HG02981 (cell line): ENCODE data around the gene NDUFA13.

Experiments
- ATAC-seq: cut with Tn5 transposase; IDR thresholded peaks from one replicate; pipeline ENCODE4 v1.9.1; 2021; ENCODE audit warnings: mild to moderate bottlenecking, moderate library complexity; ENCODE audit not compliant: unreplicated experiment

Gene NDUFA13

DNA sequence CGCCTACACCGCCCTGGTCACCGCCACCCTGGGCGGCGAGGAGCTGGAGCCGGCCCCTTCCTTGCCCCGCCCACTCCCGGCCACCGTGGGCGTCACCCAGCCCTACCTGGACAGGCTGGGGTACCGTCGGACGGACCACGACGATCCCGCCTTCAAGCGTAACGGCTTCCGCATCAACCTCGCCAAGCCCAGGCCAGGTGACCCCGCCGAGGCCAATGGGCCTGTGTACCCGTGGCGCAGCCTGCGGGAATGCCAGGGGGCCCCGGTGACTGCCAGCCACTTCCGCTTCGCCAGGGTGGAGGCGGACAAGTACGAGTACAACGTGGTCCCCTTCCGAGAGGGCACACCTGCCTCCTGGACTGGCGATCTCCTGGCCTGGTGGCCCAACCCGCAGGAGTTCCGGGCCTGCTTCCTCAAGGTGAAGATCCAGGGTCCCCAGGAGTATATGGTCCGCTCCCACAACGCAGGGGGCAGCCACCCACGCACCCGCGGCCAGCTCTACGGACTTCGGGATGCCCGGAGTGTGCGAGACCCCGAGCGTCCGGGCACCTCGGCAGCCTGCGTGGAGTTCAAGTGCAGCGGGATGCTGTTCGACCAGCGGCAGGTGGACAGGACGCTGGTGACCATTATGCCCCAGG lies 29.0 kb downstream of the NDUFA13 start:
- ATAC-seq, result no peak

DNA sequence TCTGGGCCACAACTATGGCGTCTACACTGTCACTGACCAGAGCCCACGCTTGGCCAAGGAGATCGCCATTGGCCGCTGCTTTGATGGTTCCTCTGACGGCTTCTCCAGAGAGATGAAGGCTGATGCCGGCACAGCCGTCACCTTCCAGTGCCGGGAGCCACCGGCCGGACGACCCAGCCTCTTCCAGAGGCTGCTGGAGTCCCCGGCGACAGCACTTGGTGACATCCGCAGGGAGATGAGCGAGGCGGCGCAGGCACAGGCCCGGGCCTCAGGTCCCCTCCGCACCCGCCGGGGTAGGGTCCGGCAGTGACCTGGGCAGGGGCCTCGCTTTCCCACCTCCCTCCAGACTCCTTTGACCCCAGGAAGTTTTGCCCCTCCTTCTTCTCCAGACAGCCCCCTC lies 29.7 kb downstream of the NDUFA13 start:
- ATAC-seq, result no peak

DNA sequence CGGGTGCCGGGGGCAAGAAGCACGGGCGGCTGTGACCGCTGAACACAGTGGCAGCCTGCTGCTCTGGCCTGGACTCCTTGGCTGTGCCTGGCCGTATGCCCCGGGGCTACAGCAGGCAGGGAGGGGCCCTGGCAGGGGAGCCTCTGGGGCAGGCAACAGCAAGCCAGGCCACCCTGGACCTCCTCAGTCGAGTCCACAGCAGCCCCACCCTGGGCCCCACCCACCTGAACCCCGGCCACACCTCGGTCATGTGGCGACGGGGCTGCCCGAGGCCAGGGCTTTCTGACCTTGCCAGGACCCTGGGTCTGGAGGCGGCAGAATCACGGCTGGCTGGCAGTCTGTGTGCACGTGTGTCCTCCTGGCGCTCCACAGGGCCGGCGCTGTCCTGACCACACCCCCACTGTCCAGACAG lies 30.7 kb downstream of the NDUFA13 start:
- no peak for ATAC-seq

DNA sequence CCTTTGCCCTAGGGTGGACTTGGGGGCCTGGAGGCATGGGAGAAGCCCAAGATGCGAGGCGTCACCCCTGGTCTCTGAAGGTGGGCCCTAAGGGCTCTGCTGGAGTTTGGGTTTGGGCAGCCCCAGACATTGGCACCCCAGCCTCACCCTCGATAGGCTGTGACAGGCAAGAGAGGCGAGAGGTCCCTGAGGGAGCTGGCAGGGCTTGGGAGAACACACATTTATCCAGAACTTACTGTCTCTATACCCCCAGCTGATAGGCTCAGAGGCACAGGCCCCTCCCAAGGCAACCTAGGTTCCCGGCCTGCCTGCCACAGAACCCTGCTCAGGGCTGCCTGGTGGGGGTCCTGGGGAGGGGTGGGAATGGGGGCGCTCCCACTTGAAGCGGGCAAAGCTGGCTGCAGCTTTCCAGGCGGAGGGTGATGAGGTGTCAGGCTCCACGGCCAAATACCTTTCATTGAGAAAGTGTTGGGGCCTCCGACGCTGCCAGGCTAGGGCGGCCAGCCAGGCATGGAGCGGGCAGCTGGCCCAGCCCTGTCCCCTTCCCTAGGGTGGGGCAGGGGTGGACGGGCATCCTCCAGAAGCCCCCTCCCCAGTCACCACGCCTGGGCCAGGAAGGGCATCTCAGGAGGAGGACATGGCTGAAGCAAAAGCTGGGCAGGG lies 31.8 kb downstream of the NDUFA13 start:
- ATAC-seq, result no peak

DNA sequence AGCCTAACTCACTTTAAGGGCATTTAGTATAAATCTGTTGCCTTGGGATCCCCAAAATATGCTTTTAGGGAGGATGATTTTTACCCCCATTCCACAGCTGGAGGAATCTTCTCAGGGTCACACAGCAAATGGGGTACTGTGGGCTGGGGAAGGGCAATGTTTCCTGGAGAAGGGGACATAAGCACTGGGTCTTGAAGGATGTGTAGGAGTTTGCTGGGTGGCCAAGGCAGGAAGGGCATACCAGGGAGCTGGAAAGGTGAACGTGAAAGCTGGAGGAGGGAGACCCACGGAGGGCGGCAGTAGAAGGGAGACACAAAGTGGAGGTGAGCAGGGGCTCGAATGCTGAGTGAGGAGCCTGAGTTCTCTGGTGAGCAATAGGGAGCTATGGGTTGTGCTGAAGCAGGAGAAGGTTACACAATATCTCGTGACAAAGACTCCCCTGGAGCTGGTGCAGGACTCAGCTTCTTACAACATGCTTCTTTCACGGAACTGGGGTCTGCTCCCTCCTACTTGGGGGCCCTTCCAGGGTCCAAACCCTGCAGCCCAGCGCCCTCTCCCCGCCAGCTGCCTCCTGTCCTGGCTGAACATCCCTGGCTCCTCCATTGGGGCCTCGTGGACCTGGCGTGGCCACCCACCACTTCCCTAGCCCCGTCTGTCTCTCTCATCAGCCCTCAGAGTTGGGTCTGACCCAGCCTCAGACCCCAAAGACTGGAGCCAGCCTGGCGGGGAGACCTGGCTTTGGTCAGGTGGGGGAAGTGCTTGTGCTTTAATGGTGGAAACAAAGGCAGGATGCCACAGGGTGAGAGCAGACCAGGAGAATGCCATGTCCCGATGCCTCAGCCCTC lies 33.1 kb downstream of the NDUFA13 start:
- ATAC-seq, result no peak

DNA sequence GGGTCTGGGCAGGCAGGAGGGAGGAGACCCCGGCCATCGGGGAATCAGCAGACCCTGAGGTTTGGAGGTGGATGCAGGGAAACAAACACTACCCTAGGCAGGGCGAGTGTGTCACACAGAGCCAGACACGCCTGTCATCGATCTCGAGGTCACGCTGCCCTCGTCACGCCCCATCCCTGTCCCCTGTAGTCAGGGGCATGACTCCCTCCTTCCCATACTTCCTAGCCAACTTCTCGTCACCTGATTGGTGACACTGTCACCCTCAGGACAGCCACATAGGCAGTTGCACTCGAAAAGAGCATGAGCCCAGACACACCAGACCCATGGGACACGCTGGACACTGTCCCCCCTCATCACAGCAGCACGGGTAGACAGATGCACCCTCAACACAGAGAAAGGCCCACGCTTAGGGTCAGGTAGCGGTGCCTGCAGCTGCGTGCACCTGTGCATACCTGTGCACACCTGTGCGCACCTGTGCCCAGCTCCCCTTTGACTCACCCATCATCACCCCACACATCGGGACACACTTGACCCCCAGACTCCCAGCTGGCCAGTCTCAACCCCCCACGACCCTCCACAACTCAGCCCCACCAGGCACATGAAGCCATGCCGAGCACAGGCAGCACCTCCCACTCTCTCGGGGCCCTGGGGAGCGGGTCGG lies 33.9 kb downstream of the NDUFA13 start:
- ATAC-seq, result no peak

DNA sequence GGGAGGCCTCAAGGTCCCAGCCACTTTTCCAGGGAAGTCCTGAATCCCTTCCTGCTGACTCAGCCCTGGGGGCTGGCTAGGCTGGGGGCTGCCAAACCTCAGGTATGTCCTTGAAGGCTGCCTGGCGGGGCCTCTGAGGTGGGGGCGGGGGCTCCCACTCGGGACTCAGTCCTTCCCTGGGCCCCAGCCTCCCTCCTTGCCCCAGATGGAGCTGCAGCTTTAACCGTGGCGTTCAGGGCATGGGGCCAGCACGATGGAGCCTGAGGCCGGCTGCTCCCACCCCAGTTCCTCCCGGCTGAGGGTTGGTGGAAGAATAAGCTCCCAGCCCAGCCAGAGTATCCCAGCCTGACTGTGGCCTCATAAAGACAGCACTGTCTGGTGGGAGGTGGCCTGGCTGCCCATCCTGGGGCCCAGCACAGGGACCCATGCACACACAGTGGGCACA lies 34.5 kb downstream of the NDUFA13 start:
- no peak for ATAC-seq

DNA sequence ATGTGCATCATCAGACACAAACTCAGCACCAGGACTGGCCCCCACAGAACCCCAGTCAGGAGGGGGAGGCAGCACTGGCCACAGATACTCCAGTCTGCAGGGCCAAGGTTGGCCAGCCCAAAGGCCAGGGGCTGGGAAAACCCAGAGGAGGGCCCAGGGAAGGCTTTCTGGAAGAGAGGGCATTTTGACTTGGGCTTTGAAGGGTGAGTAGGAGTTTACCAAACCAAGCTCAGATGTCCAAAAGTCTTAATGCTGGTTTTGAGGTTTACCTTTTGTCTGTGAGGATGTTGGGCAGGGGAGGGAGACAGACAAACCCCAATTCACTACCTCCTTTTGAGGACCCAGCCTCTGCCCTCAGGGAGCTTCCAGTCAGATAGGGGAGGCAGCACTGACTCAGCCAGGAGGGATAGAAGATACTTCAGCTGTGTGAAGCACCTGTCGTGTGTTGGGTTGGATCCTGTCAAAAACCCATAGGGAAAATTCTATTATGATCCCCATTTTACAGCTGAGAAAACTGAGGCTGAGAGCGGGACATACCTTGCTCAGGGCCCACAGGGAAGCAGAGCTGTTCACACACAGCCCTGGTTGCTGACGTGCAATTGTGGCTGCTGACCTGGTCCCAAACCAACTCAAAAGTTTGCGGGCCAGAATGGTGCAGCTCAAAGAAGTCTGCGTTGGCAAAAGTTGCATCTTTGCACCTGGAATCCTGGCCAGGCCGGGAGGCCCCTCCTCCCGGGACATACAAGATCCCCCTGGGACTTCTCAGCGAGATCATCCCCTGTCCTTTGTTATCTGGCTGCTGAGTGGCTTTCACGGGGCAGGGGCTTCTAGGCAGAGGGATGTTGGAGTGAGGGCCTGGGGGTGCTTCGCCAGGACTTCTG lies 35.2 kb downstream of the NDUFA13 start:
- ATAC-seq, result no peak

DNA sequence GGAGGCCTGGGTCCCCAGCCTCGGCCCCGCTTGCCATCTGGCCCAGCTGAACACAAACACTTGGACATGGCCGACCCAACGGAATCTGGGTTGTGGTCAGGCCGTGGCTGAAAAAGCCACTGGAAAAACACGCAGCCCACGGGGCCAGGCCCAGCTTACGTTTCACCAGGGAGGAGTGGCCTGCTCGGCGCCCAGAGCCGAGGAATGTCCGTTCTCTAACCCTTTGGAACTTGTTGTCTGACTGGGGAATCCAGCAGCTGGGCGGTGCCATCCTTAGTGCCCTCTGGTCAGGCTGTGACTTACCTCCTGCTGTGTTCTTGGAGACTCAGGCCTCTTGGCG lies 35.8 kb downstream of the NDUFA13 start:
- no peak for ATAC-seq

DNA sequence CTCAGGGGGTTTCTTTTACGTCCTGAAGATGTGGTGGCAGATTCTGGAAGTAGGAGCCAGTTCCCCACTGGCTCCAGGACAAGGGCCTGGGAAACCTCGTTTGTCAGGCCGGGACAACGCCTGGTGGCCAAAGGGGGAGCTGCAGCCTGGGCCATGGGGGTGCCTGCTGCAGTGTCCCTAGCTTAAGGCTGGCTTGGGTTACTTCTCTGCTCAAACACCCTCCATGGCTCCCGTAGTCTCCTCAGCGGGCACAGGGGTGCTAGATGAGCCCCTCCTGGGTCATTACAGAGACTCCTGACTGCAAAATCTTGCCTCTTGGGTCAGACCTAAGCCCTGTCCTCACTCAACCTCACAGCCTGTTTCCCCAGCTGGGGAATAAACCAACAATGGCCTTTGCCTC lies 36.8 kb downstream of the NDUFA13 start:
- ATAC-seq, result no peak

DNA sequence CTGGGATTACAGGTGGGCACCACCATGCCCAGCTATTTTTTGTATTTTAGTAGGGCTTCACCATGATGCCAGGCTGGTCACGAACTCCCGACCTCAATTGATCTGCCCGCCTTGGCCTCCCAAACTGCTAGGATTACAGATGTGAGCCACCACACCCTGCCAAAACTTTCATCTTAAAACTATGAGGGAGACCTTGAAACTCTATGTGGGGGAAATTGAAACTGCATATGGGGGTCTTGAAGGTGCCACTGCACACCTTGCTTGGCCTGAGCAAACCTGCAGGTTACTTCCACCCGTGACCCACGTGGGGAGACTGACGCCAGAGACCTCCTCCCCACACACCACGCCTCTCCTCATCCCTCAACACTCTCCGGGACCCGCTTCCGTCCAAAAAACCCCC lies 37.6 kb downstream of the NDUFA13 start:
- no peak for ATAC-seq

DNA sequence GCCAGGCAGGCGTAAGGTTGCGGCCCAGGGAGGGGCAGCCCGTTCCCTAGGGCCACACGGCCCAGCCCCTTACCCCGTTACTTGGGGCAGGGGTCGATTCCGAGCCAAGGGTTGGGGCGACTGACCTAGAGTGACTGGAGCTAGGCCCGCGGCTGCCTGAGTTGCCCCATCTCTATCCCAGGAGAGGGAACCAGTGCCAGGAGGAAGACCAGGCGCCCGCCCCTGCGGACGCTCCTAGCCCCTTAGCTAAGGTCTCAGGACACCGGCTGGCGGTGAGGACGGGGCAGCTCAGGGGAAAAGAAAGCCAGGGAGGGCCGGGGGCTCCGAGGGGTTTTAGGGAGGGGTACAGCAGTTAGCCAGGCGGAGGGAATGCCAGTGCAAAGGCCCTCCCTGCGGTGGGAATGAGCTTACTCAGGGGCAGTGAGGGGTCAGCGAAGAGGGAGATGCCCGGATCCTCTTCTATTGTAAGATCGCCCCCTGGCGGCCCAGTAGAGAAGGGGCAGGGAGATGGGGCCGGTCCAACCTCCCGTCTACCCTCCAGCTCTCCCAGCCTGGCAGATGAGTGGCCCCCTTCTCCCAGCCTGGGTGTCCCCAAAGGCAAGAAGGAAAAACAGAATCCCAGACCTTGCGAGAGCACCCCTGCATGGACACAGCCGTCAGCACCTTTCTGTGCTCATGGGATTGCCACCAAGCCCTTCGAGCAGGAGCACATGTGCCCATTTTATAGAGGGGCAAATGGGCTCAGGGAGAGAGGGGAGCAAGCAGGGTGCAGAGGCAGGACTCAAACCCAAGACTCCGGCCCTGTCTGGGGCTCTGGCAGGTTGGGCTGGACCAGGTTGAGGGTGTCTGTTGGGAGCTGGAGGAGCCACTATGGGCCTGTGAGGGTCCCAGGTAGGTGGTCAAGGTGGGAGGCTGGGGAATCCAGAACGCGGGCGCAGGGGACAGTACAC lies 38.3 kb downstream of the NDUFA13 start:
- no peak for ATAC-seq

DNA sequence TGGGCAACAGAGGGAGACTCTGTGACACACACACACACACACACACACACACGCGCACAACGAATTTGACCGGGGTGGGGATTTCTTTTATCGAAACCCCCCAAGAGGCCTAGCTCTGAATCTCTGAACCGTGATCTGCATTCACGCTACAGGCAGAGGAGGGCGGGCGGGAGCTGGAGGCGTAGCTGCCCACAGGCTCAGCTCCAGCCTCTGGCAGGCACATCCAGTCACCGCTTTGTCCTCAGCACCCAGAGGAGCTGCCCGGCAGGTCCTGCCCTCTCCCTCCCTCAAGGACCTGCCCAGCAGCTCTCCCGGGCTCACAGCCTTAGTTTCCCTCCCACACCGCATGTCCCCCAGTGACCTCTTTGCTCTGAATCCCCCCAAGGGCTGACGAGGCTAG lies 42.0 kb downstream of the NDUFA13 start:
- no peak for ATAC-seq

DNA sequence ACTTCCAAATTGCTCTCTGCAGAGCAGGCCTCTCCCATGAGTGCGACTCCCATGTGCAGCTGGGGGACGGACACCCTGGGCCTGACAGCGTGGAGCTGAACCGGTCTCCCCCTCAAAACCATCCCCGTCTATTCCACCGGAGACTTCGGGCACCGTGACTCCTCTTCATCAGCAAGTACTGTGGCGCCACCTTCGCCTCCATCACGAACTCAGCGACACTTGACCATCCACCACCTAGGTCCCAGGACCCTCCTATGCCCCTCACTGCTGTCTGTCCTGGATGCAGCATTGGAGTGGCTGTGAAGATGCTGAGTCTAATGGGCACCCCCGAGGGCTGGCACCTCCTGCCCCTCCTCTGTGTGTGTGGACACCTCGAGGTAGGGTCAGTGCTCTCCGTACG lies 42.6 kb downstream of the NDUFA13 start:
- no peak for ATAC-seq

DNA sequence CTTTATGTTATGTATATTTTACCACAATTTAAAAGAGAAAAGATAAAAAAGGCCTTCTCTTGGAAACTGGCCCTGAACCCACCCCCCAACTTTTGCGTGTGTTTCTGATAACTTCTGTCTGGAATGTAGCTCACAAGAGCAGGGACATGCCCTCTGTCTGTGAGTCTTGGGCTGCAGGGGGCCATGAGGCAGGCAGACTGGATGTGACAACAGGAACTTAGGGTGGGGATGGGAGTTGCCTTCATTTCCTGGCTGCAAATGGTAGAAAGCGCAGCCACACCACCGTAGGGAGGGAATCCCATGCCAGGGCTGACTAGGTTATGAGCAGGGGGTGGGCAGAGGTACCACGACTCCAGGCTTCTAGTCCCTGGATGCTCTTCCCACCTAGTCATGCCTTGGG lies 43.9 kb downstream of the NDUFA13 start:
- no peak for ATAC-seq

DNA sequence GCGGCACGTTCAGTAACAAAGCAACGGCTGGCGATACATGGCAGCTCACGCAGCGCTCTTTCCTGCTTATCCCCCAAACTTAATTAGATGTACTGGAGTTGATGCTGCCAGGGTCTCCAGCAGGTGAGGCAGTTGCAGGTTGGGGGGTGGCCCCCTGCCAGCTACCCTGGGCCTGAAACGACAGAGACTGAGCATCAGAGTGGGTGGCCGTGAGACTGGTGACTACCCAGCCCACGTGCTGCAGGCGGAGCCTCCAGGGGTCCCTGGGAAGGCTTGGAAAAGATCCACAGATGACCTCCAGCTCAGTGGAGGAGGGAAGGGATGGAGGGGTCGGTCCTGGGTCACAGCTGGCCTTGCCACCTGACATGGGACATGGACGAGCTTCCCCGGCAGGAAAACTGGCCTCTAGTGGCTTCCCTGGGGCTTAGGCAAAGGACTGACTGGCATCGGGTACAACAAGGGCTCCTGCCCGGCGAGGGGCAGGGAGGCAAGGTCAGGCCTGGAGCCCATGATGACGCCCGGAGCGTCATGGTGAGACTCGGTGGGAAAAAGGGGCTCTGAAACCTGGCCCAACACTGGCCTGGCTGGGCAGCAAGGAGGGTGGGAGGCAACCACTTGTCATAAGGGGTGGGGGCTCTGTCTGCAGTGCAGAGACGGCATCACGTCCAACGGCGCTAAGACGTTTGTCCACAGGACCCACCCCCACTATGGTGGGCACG lies 46.1 kb downstream of the NDUFA13 start:
- no peak for ATAC-seq

DNA sequence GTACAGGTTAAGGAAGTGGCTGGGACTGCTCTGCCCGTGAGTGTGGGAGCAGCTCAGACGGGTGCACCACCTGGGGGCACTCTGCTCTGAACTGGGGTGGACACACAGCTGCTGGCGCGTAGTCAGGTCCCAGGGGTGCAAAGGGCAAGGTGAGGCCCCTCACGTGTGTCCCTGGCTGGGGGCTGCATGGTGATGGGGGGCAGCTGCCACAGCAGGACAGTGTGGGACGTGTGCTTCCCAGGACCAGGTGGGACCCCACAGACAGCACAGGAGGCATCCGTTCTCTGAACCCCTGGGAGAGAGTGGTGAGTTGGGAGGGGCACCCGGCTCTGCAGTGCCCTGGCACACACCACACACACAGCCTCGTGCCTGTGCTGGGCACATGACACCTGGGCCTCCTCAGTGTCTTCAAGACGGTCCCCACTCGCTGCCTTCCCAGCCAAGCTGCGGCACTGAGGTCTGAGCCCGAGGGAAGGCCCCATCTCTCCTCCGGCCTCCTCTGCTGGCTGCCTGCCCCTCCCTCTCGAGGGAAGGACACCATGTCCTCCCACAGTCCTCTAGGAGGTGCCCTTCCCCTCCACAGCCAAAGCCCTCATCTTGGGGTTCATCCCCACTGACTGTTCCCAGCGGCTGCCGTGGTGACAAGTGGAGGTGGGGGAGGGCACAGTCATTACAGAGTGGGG lies 46.8 kb downstream of the NDUFA13 start:
- no peak for ATAC-seq

DNA sequence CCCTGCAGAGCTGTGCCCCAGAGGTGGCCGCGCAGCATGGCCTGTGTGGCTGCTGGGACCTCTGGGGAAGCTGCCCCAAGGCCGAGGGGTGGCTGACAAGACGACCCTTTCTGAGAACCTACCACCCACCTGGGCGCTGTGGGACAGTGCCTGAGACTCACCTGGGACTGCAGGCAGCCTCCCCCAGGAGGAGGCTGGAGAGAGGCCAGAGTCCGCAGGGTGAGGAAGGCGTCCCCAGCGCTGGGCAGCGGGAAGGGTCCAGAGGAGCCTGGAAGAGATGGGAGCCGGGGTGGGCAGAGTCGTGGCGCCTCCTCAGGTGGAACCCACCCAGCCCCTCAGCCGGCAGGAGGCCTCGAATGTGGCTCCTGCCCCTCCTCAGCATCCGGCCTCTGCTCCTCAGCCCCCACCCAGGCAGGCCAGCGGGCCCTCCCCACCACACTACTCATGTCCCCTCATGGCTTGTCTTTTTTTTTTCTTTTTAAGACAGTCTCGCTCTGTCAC lies 47.4 kb downstream of the NDUFA13 start:
- ATAC-seq, result no peak
